KBM-7 (cell line): ENCODE data around the gene ARL5B.

Source experiments
- DNase-seq: peaks from one replicate; pipeline ENCODE4 v3.0.0-alpha.2; 2015
- in situ Hi-C: fragments of 300-500 bp; cut with MboI; formaldehyde crosslinking; loops from 2 replicates; pipeline ENCODE4 v1.14.3; 2020; ENCODE audit warnings: low sequenced_read_pairs, low pct_unique_long_range_greater_than_20kb, mixed read lengths

Gene ARL5B

GRCh38 chr10:18653112-18653511 lies 6.1 kb upstream of the ARL5B start:
- DNase-seq: no peak
- in situ Hi-C loops: no loop called here

- no peak for DNase-seq
- in situ Hi-C loops: no loop called here
Measured at GRCh38 chr10:18656724-18657123, 2.5 kb upstream of the ARL5B start.

- in situ Hi-C loops: no loop called here
Measured at GRCh38 chr10:18658271-18659124, 733 bp upstream of the ARL5B start.

GRCh38 chr10:18659819-18660535 lies 746 bp downstream of the ARL5B start:
- in situ Hi-C loops: no loop called here
- no peak for DNase-seq

More at GRCh38 chr10:18658271-18659124, 733 bp upstream of the ARL5B start:
- DNase-seq: no peak

GRCh38 chr10:18660816-18661431 lies 1.7 kb downstream of the ARL5B start:
- in situ Hi-C loops: no loop called here
- DNase-seq: no peak

GRCh38 chr10:18664841-18665478 lies 5.7 kb downstream of the ARL5B start:
- no peak for DNase-seq
- in situ Hi-C loops: no loop called here

- in situ Hi-C loops: no loop called here
- no peak for DNase-seq
Measured at GRCh38 chr10:18665815-18666558, 6.8 kb downstream of the ARL5B start.

- no peak for DNase-seq
- in situ Hi-C loops: no loop called here
Measured at GRCh38 chr10:18666810-18667209, 7.6 kb downstream of the ARL5B start.

GRCh38 chr10:18668026-18668425 lies 8.8 kb downstream of the ARL5B start:
- in situ Hi-C loops: no loop called here
- no peak for DNase-seq

- in situ Hi-C loops: no loop called here
- no peak for DNase-seq
Measured at GRCh38 chr10:18675086-18675801, 16.0 kb downstream of the ARL5B start.

GRCh38 chr10:18680754-18681153 lies 21.5 kb downstream of the ARL5B start:
- in situ Hi-C loops: no loop called here
- DNase-seq: no peak

GRCh38 chr10:18681366-18681765 lies 22.1 kb downstream of the ARL5B start:
- in situ Hi-C loops: no loop called here
- DNase-seq: no peak

GRCh38 chr10:18681971-18682411 lies 22.8 kb downstream of the ARL5B start:
- DNase-seq: no peak
- in situ Hi-C loops: no loop called here

- DNase-seq: no peak
- in situ Hi-C loops: no loop called here
Measured at GRCh38 chr10:18683427-18683826, 24.2 kb downstream of the ARL5B start.

- no peak for DNase-seq
- in situ Hi-C loops: no loop called here
Measured at GRCh38 chr10:18684416-18684815, 25.2 kb downstream of the ARL5B start.

- DNase-seq: no peak
- in situ Hi-C loops: no loop called here
Measured at GRCh38 chr10:18684953-18685352, 25.7 kb downstream of the ARL5B start.

GRCh38 chr10:18685555-18685954 lies 26.3 kb downstream of the ARL5B start:
- no peak for DNase-seq
- in situ Hi-C loops: no loop called here

GRCh38 chr10:18687195-18687594 lies 28.0 kb downstream of the ARL5B start:
- no peak for DNase-seq
- in situ Hi-C loops: no loop called here
